HG03045 (cell line): ENCODE data around the gene SAP30BP.

Experiments used
- ATAC-seq: cut with Tn5 transposase; IDR thresholded peaks from one replicate; pipeline ENCODE4 v1.9.1; 2021; ENCODE audit warnings: mild to moderate bottlenecking, moderate library complexity; ENCODE audit not compliant: unreplicated experiment

Gene SAP30BP

GRCh38 chr17:75755990-75756389 lies 88.9 kb downstream of the SAP30BP start:
- ATAC-seq, result no peak

GRCh38 chr17:75756451-75757085 lies 89.4 kb downstream of the SAP30BP start:
- ATAC-seq, result no peak

DNA sequence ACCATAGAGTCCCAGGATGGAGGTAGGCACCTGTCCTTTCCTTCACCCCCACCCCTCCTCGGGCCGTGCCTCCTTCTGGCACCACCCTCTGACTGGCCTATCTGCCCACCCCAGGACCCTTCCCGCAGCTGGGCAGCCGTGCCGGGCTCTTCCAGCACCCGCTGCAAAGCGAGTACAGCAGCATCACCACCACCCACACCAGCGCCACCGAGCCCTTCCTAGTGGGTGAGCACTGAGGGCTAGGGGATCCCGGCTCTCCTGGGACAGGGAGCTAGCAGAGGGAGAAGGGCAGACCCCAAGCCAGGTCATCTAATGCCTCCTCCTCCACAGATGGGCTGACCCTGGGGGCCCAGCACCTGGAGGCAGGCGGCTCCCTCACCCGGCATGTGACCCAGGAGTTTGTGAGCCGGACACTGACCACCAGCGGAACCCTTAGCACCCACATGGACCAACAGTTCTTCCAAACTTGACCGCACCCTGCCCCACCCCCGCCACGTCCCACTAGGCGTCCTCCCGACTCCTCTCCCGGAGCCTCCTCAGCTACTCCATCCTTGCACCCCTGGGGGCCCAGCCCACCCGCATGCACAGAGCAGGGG lies 90.0 kb downstream of the SAP30BP start:
- no peak for ATAC-seq
